ENCODE measurements around the gene PNPLA3. TPM values are rescaled to one million over a fixed set of nuclear protein-coding genes. Genes with fewer than 3 reads are reported as not detected.

PNPLA3 gene
- total RNA-seq, 2 donors from 2014 or later = 48.1 to 52.6 TPM

GRCh38 chr22:43895986-43896645 lies 27.5 kb upstream of the PNPLA3 start:
- Mint-ChIP-seq H3K4me3 (no peak overlapping the region), H3K27ac (no peak overlapping the region), H3K36me3 (ENCODE audit: low read depth) (no peaks in the 10 kb centered on the region), H3K9me3 (no peaks in the 10 kb centered on the region), H3K27me3 (ENCODE audit: insufficient read depth) (peaks cover 22% of the 10 kb centered on the region), H3K4me1 (peaks cover 6% of the 10 kb centered on the region)
- H3K27ac ChIP-seq (ENCODE audit: low read depth, low read length) = no peak overlapping the region
- no peak overlapping the region for H3K9ac ChIP-seq (ENCODE audit: extremely low read depth, low read length, poor library complexity, severe bottlenecking)
- TF ChIP-seq, protein P1, sequence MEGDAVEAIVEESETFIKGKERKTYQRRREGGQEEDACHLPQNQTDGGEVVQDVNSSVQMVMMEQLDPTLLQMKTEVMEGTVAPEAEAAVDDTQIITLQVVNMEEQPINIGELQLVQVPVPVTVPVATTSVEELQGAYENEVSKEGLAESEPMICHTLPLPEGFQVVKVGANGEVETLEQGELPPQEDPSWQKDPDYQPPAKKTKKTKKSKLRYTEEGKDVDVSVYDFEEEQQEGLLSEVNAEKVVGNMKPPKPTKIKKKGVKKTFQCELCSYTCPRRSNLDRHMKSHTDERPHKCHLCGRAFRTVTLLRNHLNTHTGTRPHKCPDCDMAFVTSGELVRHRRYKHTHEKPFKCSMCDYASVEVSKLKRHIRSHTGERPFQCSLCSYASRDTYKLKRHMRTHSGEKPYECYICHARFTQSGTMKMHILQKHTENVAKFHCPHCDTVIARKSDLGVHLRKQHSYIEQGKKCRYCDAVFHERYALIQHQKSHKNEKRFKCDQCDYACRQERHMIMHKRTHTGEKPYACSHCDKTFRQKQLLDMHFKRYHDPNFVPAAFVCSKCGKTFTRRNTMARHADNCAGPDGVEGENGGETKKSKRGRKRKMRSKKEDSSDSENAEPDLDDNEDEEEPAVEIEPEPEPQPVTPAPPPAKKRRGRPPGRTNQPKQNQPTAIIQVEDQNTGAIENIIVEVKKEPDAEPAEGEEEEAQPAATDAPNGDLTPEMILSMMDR (conservative IDR thresholded peaks at IDR 0.05) = peak; percentile 62
- peaks cover 23% of the 10 kb centered on the region for H3K27me3 ChIP-seq (ENCODE audit: control insufficient read depth, insufficient read depth, low read length, poor library complexity, severe bottlenecking)
- H3K9me3 ChIP-seq (ENCODE audit: control insufficient read depth, low read length) = no peaks in the 10 kb centered on the region
- peak; percentile 72 for DNase-seq
- WGBS, 2 experiments (ENCODE audit: insufficient coverage in 1 of 2, insufficient read length in 1 of 2) = 77 to 83% methylated on average over 6 to 11 of the region's 11 CpGs
- H3K36me3 ChIP-seq (ENCODE audit: control insufficient read depth, insufficient read depth, low read length) = no peaks in the 10 kb centered on the region
- no peaks in the 10 kb centered on the region for H3K4me1 ChIP-seq (ENCODE audit: control insufficient read depth, insufficient read depth, low read length)
- H3K4me3 ChIP-seq (ENCODE audit: low read length) = no peak overlapping the region

- TF ChIP-seq, protein P1 (conservative IDR thresholded peaks at IDR 0.05) = no peak
- no peaks in the 10 kb centered on the region for H3K9me3 Mint-ChIP-seq
- H3K27me3 Mint-ChIP-seq (ENCODE audit: insufficient read depth) = peaks cover 8% of the 10 kb centered on the region
- Histone ChIP-seq H3K4me3 (ENCODE audit: low read length) (no peak overlapping the region), H3K27ac (ENCODE audit: low read depth, low read length) (no peak overlapping the region), H3K9me3 (ENCODE audit: control insufficient read depth, low read length) (no peaks in the 10 kb centered on the region), H3K36me3 (ENCODE audit: control insufficient read depth, insufficient read depth, low read length) (no peaks in the 10 kb centered on the region), H3K9ac (ENCODE audit: extremely low read depth, low read length, poor library complexity, severe bottlenecking) (no peak overlapping the region), H3K4me1 (ENCODE audit: control insufficient read depth, insufficient read depth, low read length) (no peaks in the 10 kb centered on the region), H3K27me3 (ENCODE audit: control insufficient read depth, insufficient read depth, low read length, poor library complexity, severe bottlenecking) (peaks cover 6% of the 10 kb centered on the region)
- 86 to 87% methylated on average over 9 to 12 of the region's 12 CpGs for WGBS, 2 experiments (ENCODE audit: insufficient coverage in 1 of 2, insufficient read length in 1 of 2)
- no peak overlapping the region for H3K27ac Mint-ChIP-seq
- DNase-seq = no peak
- H3K4me1 Mint-ChIP-seq = peaks cover 6% of the 10 kb centered on the region
- H3K36me3 Mint-ChIP-seq (ENCODE audit: low read depth) = no peaks in the 10 kb centered on the region
- no peak overlapping the region for H3K4me3 Mint-ChIP-seq
These were observed 25.8 kb upstream of the PNPLA3 start for GRCh38 chr22:43897751-43898261.

DNA sequence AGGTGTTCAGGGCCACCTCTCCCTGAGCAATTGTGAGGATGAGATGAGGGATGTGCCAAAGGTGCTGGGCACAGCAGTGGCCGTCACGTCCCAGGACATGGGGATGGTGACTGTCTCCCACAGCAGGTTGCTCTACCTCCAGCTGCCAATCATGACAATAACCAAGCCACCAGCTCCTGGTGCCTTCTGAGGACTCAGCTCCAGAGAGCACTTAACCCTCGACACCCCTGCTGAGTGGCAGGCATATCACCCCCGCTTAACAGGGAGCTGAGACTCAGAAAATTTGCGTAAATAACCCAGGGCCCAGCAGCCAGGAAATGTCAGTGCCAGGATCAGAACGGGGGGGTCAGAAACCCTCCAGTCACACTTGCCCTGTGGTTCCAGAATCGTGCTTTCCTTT lies 23.4 kb upstream of the PNPLA3 start:
- Mint-ChIP-seq H3K27ac (no peak overlapping the region), H3K4me3 (no peak overlapping the region), H3K9me3 (peaks cover 11% of the 10 kb centered on the region), H3K36me3 (ENCODE audit: low read depth) (no peaks in the 10 kb centered on the region), H3K4me1 (peaks cover 6% of the 10 kb centered on the region), H3K27me3 (ENCODE audit: insufficient read depth) (peaks cover 4% of the 10 kb centered on the region)
- 72 to 75% methylated on average over 2 to 7 of the region's 7 CpGs for WGBS, 2 experiments (ENCODE audit: insufficient coverage in 1 of 2, insufficient read length in 1 of 2)
- Histone ChIP-seq H3K9ac (ENCODE audit: extremely low read depth, low read length, poor library complexity, severe bottlenecking) (no peak overlapping the region), H3K27ac (ENCODE audit: low read depth, low read length) (no peak overlapping the region), H3K9me3 (ENCODE audit: control insufficient read depth, low read length) (no peaks in the 10 kb centered on the region), H3K36me3 (ENCODE audit: control insufficient read depth, insufficient read depth, low read length) (no peaks in the 10 kb centered on the region), H3K4me1 (ENCODE audit: control insufficient read depth, insufficient read depth, low read length) (no peaks in the 10 kb centered on the region), H3K4me3 (ENCODE audit: low read length) (no peak overlapping the region), H3K27me3 (ENCODE audit: control insufficient read depth, insufficient read depth, low read length, poor library complexity, severe bottlenecking) (no peaks in the 10 kb centered on the region)
- TF ChIP-seq, protein P1 (conservative IDR thresholded peaks at IDR 0.05) = no peak
- peak; percentile 61 for DNase-seq
